WTC11 (cell line): ENCODE data around the gene ANGPTL4. TPM values are rescaled to one million over a fixed set of nuclear protein-coding genes. Genes with fewer than 3 reads are reported as not detected.

Source experiments
- ATAC-seq: fragments of 200-7000 bp; cut with Tn5 transposase; 2 replicates; pipeline ENCODE4 v1.10.0; 2021; ENCODE audit warnings: mild to moderate bottlenecking, moderate library complexity
- CTCF ChIA-PET: fragments of 300-600 bp; sonication (Branson Sonifier 250); formaldehyde crosslinking; loops from one replicate; lab custom pipeline; 2021; ENCODE audit warnings: antibody characterized with exemption; lab: Charles Lee
- POLR2A ChIA-PET: fragments of 350-600 bp; sonication (Branson Sonifier 250); formaldehyde crosslinking; loops from one replicate; lab custom pipeline; 2021; ENCODE audit warnings: antibody characterized with exemption; lab: Charles Lee
- DNase-seq: peaks from one replicate; pipeline ENCODE4 v3.0.0; 2021; ENCODE audit warnings: low spot score
- H3K27ac Mint-ChIP-seq: 2 replicates; pipeline ENCODE4 v1.8.0; 2021; ENCODE audit warnings: mixed read lengths
- H3K27me3 Mint-ChIP-seq: 2 replicates; pipeline ENCODE4 v1.8.0; 2021; ENCODE audit warnings: low read depth, mild to moderate bottlenecking, moderate library complexity, mixed read lengths
- H3K36me3 Mint-ChIP-seq: 2 replicates; pipeline ENCODE4 v1.8.0; 2021; ENCODE audit warnings: mixed read lengths
- H3K4me1 Mint-ChIP-seq: 2 replicates; pipeline ENCODE4 v1.8.0; 2022; ENCODE audit warnings: mixed read lengths
- H3K4me3 Mint-ChIP-seq: 2 replicates; pipeline ENCODE4 v1.8.0; 2021; ENCODE audit warnings: mild to moderate bottlenecking, moderate library complexity, mixed read lengths
- H3K9me3 Mint-ChIP-seq: 2 replicates; pipeline ENCODE4 v1.8.0; 2021; ENCODE audit warnings: mixed read lengths
- AR ChIP-seq: fragments of 250-450 bp; sonication (Bioruptor Pico); IDR thresholded peaks from 2 replicates; pipeline ENCODE4 v1.9.0; 2021; ENCODE audit warnings: mild to moderate bottlenecking
- CBFB ChIP-seq: sonication (generic); formaldehyde crosslinking; IDR thresholded peaks from 2 replicates; pipeline ENCODE4 v1.8.1; 2022; ENCODE audit warnings: mild to moderate bottlenecking, low read depth, missing genetic modification reagents
- CREM ChIP-seq: sonication (generic); formaldehyde crosslinking; IDR thresholded peaks from 2 replicates; pipeline ENCODE4 v1.8.1; 2022; ENCODE audit warnings: mild to moderate bottlenecking, missing genetic modification reagents, moderate library complexity
- CTCF ChIP-seq: fragments of 200-600 bp; IDR thresholded peaks from 2 replicates; pipeline ENCODE4 v1.8.0; 2022; ENCODE audit warnings: antibody characterized with exemption
- E2F1 ChIP-seq: sonication (generic); formaldehyde crosslinking; IDR thresholded peaks from 2 replicates; pipeline ENCODE4 v1.8.0; 2022; ENCODE audit warnings: mild to moderate bottlenecking, missing genetic modification reagents
- EMX1 ChIP-seq: fragments of 250-450 bp; sonication (Bioruptor Pico); IDR thresholded peaks from 2 replicates; pipeline ENCODE4 v1.8.0; 2021; ENCODE audit warnings: mild to moderate bottlenecking
- MXD4 ChIP-seq: fragments of 250-450 bp; sonication (Bioruptor Pico); IDR thresholded peaks from 2 replicates; pipeline ENCODE4 v1.8.0; 2021; ENCODE audit warnings: mild to moderate bottlenecking, moderate library complexity, borderline replicate concordance
- MYBL2 ChIP-seq: sonication (generic); formaldehyde crosslinking; IDR thresholded peaks from 2 replicates; pipeline ENCODE4 v1.8.1; 2023; ENCODE audit warnings: mild to moderate bottlenecking, moderate library complexity, missing genetic modification reagents
- NFE2L1 ChIP-seq: sonication (generic); formaldehyde crosslinking; IDR thresholded peaks from 2 replicates; pipeline ENCODE4 v1.8.1; 2023; ENCODE audit warnings: missing genetic modification reagents
- NR1H2 ChIP-seq: sonication (generic); formaldehyde crosslinking; IDR thresholded peaks from 2 replicates; pipeline ENCODE4 v1.9.0; 2021; ENCODE audit warnings: mild to moderate bottlenecking, moderate library complexity, missing genetic modification reagents
- PRRX2 ChIP-seq: fragments of 250-450 bp; sonication (Bioruptor Pico); IDR thresholded peaks from 2 replicates; pipeline ENCODE4 v1.8.0; 2021; ENCODE audit warnings: mild to moderate bottlenecking
- STAT6 ChIP-seq: sonication (generic); formaldehyde crosslinking; conservative IDR thresholded peaks from 2 replicates; pipeline ENCODE4 v1.8.1; 2023; ENCODE audit warnings: mild to moderate bottlenecking, low read depth, missing genetic modification reagents, moderate library complexity
- ZBTB21 ChIP-seq: sonication (generic); formaldehyde crosslinking; IDR thresholded peaks from 2 replicates; pipeline ENCODE4 v1.8.1; 2023; ENCODE audit warnings: mild to moderate bottlenecking, missing genetic modification reagents, borderline replicate concordance
- ZMAT4 ChIP-seq: fragments of 250-450 bp; sonication (Bioruptor Pico); IDR thresholded peaks from 2 replicates; pipeline ENCODE4 v1.9.0; 2021; ENCODE audit warnings: mild to moderate bottlenecking
- ZNF121 ChIP-seq: sonication (generic); formaldehyde crosslinking; IDR thresholded peaks from 2 replicates; pipeline ENCODE4 v1.8.0; 2023; ENCODE audit warnings: missing genetic modification reagents
- ZNF423 ChIP-seq: fragments of 250-450 bp; sonication (Bioruptor Pico); IDR thresholded peaks from 2 replicates; pipeline ENCODE4 v2.1.2; 2022; ENCODE audit warnings: mild to moderate bottlenecking, moderate library complexity
- ZSCAN18 ChIP-seq: fragments of 250-450 bp; sonication (Bioruptor Pico); IDR thresholded peaks from 2 replicates; pipeline ENCODE4 v2.1.2; 2022; ENCODE audit warnings: mild to moderate bottlenecking, moderate library complexity
- total RNA-seq: library from RNA; stranded (reverse); gene quantifications from 3 replicates; pipeline ENCODE4 v1.2.3, GENCODE V29; 2021

ANGPTL4 gene
- total RNA-seq, 1 experiment from 2014 or later, result 1.0 TPM

GRCh38 chr19:8324186-8325050 lies 39.5 kb upstream of the ANGPTL4 start (continued):
- TF ChIP-seq CTCF (no peak), AR (CRISPR knock-in tag) (peak; percentile 66), ZMAT4 (CRISPR knock-in tag) (peak; percentile 8; the same call in 1 of the 2 replicates), PRRX2 (CRISPR knock-in tag) (peak; percentile 73), ZNF121 (no peak), NFE2L1 (peak; percentile 33; the same call in 1 of the 2 replicates), MXD4 (CRISPR knock-in tag) (no peak), NR1H2 (CRISPR knock-in tag) (no peak), STAT6 (CRISPR knock-in tag) (no peak), CBFB (CRISPR knock-in tag) (no peak), ZSCAN18 (CRISPR knock-in tag) (no peak), MYBL2 (CRISPR knock-in tag) (peak; percentile 44; the same call in 1 of the 2 replicates)

- DNase-seq (no peak), ATAC-seq (no peak)
- no peak overlapping the region for H3K27ac Mint-ChIP-seq
- TF ChIP-seq MYBL2 (CRISPR knock-in tag) (no peak), ZBTB21 (CRISPR knock-in tag) (no peak), ZNF423 (CRISPR knock-in tag) (no peak), EMX1 (CRISPR knock-in tag) (no peak), E2F1 (CRISPR knock-in tag) (no peak), CREM (CRISPR knock-in tag) (no peak)
- H3K36me3 Mint-ChIP-seq, result peaks cover 20% of the 10 kb centered on the region
- H3K4me3 Mint-ChIP-seq, result no peak overlapping the region
- H3K4me1 Mint-ChIP-seq, result peaks cover 15% of the 10 kb centered on the region
- H3K9me3 Mint-ChIP-seq, result no peaks in the 10 kb centered on the region
- ChIA-PET POLR2A (interaction anchor here (0.6 to 0.7 kb wide), 2 partner anchors 63 to 835 kb away, joined by 5 to 12 read pairs; no protein-coding TSS in a partner anchor), CTCF (interaction anchor here (0.7 to 3.9 kb wide), 3 partner anchors 10 to 59 kb away, joined by 3 to 25 read pairs (median 9); no protein-coding TSS in a partner anchor)
- peaks cover 25% of the 10 kb centered on the region for H3K27me3 Mint-ChIP-seq
Measured at GRCh38 chr19:8325454-8325853, 38.5 kb upstream of the ANGPTL4 start.
